ENCODE measurements around the gene MEF2A.

Gene MEF2A

DNA sequence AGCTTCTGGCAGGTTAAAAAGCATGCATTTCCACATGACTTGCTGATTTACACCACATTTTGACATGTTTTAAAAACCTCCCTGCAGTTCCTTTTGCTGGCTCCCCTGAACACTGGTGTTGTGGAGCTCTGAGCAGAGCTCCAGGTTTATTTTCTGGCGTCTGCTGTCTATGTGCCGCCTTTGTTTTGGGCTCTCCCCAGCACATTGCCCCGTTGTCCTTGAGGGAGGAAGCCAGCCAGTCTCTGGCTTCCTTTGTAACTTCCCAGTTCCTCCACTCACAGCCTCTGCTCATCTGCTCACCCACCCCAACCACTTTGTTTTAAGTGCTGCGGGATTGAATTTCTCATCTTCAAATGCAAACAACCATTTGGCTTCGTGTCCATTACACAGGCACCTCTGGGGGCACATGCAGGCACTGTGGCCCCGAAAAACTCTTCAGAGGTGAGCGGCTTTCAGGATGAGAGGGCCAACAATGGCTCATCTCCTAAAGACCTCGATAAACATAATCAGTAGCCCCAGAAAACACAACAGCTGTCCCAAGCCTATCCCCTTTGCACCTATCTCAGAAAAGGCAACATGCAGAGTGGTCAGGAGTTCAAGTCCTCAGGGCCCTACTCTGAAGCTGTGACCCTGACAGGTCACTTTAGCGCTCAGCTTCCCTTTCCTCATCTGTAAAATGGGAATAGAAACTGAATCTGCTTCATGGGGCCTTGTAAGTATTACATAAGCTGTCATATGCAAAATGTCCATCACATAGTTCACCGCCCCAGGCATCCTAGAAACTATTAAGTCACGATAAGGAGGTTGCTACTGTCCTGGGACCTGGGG lies 1.3 kb upstream of the MEF2A start:
- H3K27me3 ChIP-seq (ENCODE audit: control insufficient read depth in 1 of 2, insufficient read depth in 2 of 2, low read length in 2 of 2) = no peaks in the 10 kb centered on the region
- no peaks in the 10 kb centered on the region for H3K36me3 ChIP-seq (ENCODE audit: insufficient read depth, low read length)
- H3K9ac ChIP-seq (ENCODE audit: low read length) = peak overlapping the region; percentile 52
- peaks cover 31% of the 10 kb centered on the region for H3K4me1 ChIP-seq (ENCODE audit: insufficient read depth, low read length)
- peak overlapping the region; percentile 31 to 52 for H3K4me3 ChIP-seq (ENCODE audit: low read depth in 1 of 2, low read length in 2 of 2)
- H3K27ac ChIP-seq (ENCODE audit: low read depth, low read length) = peak overlapping the region; percentile 95
- no peaks in the 10 kb centered on the region for H3K9me3 ChIP-seq (ENCODE audit: low read length)

DNA sequence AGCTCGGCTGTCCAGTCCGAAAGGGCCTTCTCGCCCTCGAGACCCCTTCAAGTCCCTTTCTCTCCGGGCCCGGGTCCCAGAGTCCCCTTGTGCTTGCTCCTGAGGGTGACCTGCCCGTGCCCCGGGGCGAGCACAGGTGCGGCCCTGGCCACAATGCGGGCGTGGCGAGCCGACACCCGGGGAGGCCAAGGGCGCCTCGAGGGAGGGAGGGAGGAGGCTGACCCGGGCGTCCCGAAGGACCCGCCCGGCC lies 810 bp upstream of the MEF2A start:
- H3K9ac ChIP-seq (ENCODE audit: low read length) = peak overlapping the region; percentile 52
- H3K27me3 ChIP-seq (ENCODE audit: control insufficient read depth in 1 of 2, insufficient read depth in 2 of 2, low read length in 2 of 2) = no peaks in the 10 kb centered on the region
- peak overlapping the region; percentile 31 to 52 for H3K4me3 ChIP-seq (ENCODE audit: low read depth in 1 of 2, low read length in 2 of 2)
- H3K36me3 ChIP-seq (ENCODE audit: insufficient read depth, low read length) = no peaks in the 10 kb centered on the region
- H3K27ac ChIP-seq (ENCODE audit: low read depth, low read length) = peak overlapping the region; percentile 95
- H3K9me3 ChIP-seq (ENCODE audit: low read length) = no peaks in the 10 kb centered on the region
- H3K4me1 ChIP-seq (ENCODE audit: insufficient read depth, low read length) = peaks cover 31% of the 10 kb centered on the region

- peak overlapping the region; percentile 75 to 93 for H3K4me3 ChIP-seq (ENCODE audit: low read depth in 1 of 2, low read length in 2 of 2)
- H3K9me3 ChIP-seq (ENCODE audit: low read length) = no peaks in the 10 kb centered on the region
- peaks cover 31% of the 10 kb centered on the region for H3K4me1 ChIP-seq (ENCODE audit: insufficient read depth, low read length)
- peak overlapping the region; percentile 98 for H3K27ac ChIP-seq (ENCODE audit: low read depth, low read length)
- H3K27me3 ChIP-seq (ENCODE audit: control insufficient read depth in 1 of 2, insufficient read depth in 2 of 2, low read length in 2 of 2) = no peaks in the 10 kb centered on the region
- H3K9ac ChIP-seq (ENCODE audit: low read length) = peak overlapping the region; percentile 55
- no peaks in the 10 kb centered on the region for H3K36me3 ChIP-seq (ENCODE audit: insufficient read depth, low read length)
These were observed 543 bp downstream of the MEF2A start for GRCh38 chr15:99566157-99566897.

GRCh38 chr15:99568625-99569352 lies 3.0 kb downstream of the MEF2A start:
- no peaks in the 10 kb centered on the region for H3K9me3 ChIP-seq (ENCODE audit: low read length)
- H3K4me1 ChIP-seq (ENCODE audit: insufficient read depth, low read length) = peaks cover 30% of the 10 kb centered on the region
- no peak overlapping the region for H3K27ac ChIP-seq (ENCODE audit: low read depth, low read length)
- H3K36me3 ChIP-seq (ENCODE audit: insufficient read depth, low read length) = no peaks in the 10 kb centered on the region
- H3K27me3 ChIP-seq (ENCODE audit: control insufficient read depth in 1 of 2, insufficient read depth in 2 of 2, low read length in 2 of 2) = no peaks in the 10 kb centered on the region
- no peak overlapping the region for H3K4me3 ChIP-seq (ENCODE audit: low read depth in 1 of 2, low read length in 2 of 2)
- no peak overlapping the region for H3K9ac ChIP-seq (ENCODE audit: low read length)

- Histone ChIP-seq H3K27ac (ENCODE audit: low read depth, low read length) (no peak overlapping the region), H3K4me1 (ENCODE audit: insufficient read depth, low read length) (peaks cover 35% of the 10 kb centered on the region), H3K27me3 (ENCODE audit: control insufficient read depth in 1 of 2, insufficient read depth in 2 of 2, low read length in 2 of 2) (no peaks in the 10 kb centered on the region), H3K9me3 (ENCODE audit: low read length) (no peaks in the 10 kb centered on the region), H3K36me3 (ENCODE audit: insufficient read depth, low read length) (no peaks in the 10 kb centered on the region), H3K4me3 (ENCODE audit: low read depth in 1 of 2, low read length in 2 of 2) (no peak overlapping the region), H3K9ac (ENCODE audit: low read length) (no peak overlapping the region)
These were observed 5.5 kb downstream of the MEF2A start for GRCh38 chr15:99571299-99571698.

DNA sequence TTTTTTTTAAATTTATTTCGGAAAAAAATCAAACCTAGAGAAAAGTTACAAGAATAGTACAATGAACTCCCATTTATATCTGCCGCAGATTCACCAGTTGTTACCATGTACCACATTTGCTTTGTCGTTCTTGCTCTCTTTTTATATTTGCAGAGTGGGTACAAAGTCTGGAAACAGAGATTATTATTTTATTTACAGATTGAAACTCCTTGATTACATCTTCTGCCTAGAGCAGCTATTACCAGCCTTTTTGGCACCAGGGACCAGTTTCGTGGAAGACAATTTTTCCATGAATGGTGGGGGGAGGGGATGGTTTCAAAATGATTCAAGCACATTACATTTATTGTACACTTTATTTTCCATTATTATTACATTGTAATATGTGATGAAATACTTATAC lies 8.3 kb downstream of the MEF2A start:
- no peak overlapping the region for H3K4me3 ChIP-seq (ENCODE audit: low read depth in 1 of 2, low read length in 2 of 2)

DNA sequence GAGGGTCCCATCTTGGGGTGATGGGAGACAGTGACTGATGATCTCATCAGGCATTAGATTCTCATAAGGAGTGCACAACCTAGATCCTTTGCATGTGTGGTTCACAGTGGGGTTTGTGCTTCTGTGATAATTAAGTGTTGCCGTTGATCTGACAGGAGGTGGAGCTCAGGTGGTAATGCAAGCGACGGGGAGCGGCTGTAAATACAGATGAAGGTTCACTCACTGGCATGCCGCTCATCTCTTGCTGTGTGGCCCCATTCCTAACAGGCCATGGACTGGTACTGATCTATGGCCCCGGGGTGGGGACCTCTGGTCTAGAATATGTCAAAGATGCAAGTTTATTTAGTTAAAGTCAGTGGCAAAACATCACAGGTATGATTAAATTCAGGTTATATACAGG lies 8.7 kb downstream of the MEF2A start:
- Histone ChIP-seq H3K9me3 (ENCODE audit: low read length) (no peaks in the 10 kb centered on the region), H3K27ac (ENCODE audit: low read depth, low read length) (no peak overlapping the region), H3K27me3 (ENCODE audit: control insufficient read depth in 1 of 2, insufficient read depth in 2 of 2, low read length in 2 of 2) (no peaks in the 10 kb centered on the region), H3K36me3 (ENCODE audit: insufficient read depth, low read length) (no peaks in the 10 kb centered on the region), H3K4me1 (ENCODE audit: insufficient read depth, low read length) (peaks cover 30% of the 10 kb centered on the region), H3K4me3 (ENCODE audit: low read depth in 1 of 2, low read length in 2 of 2) (no peak overlapping the region), H3K9ac (ENCODE audit: low read length) (no peak overlapping the region)

More for the DNA sequence above, 8.3 kb downstream of the MEF2A start:
- Histone ChIP-seq H3K27ac (ENCODE audit: low read depth, low read length) (no peak overlapping the region), H3K9me3 (ENCODE audit: low read length) (no peaks in the 10 kb centered on the region), H3K9ac (ENCODE audit: low read length) (no peak overlapping the region), H3K36me3 (ENCODE audit: insufficient read depth, low read length) (no peaks in the 10 kb centered on the region), H3K4me1 (ENCODE audit: insufficient read depth, low read length) (peaks cover 30% of the 10 kb centered on the region), H3K27me3 (ENCODE audit: control insufficient read depth in 1 of 2, insufficient read depth in 2 of 2, low read length in 2 of 2) (no peaks in the 10 kb centered on the region)

DNA sequence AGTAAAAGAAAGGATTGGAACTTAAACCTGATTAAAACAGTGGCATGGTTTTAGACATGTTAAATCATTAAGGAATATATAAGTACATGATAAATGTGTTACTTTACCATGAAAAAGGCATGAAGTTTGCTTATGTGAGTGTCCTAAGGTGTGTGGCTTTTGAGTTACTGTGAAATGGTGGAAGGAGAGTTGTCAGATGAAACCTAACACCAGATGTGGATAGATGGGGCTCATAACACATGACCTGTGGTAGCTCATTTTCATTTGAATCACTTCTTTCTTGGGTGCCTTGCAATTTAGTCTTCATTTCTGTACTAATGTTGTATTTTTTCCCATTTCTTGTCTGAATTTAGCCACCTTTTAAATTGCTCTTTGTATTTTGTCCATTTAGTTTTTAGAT lies 13.0 kb downstream of the MEF2A start:
- no peak overlapping the region for H3K27ac ChIP-seq (ENCODE audit: low read depth, low read length)

DNA sequence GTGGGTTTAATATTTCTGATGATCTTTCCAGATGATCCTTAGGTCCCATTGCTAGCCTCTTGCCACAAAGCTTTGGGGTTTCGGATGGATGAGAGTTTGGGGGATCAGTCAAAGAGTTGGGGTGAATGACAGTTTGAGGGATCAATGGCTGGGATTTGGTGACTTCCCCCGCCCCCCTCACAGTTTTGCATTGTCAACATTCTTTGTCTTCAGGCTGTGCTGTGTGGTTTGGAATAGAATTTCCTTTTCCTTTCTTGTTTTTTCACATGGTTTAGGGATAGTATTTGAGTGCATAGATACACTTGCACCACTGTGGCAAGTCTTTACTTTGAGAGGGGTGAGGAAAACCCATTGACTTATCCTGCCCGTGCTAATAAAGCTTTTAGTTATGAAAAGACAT lies 14.3 kb downstream of the MEF2A start:
- Histone ChIP-seq H3K27me3 (ENCODE audit: control insufficient read depth in 1 of 2, insufficient read depth in 2 of 2, low read length in 2 of 2) (no peaks in the 10 kb centered on the region), H3K4me3 (ENCODE audit: low read depth in 1 of 2, low read length in 2 of 2) (no peak overlapping the region), H3K4me1 (ENCODE audit: insufficient read depth, low read length) (peaks cover 44% of the 10 kb centered on the region), H3K9me3 (ENCODE audit: low read length) (no peaks in the 10 kb centered on the region), H3K27ac (ENCODE audit: low read depth, low read length) (no peak overlapping the region), H3K36me3 (ENCODE audit: insufficient read depth, low read length) (no peaks in the 10 kb centered on the region), H3K9ac (ENCODE audit: low read length) (no peak overlapping the region)

More for the DNA sequence above, 13.0 kb downstream of the MEF2A start:
- no peaks in the 10 kb centered on the region for H3K27me3 ChIP-seq (ENCODE audit: control insufficient read depth in 1 of 2, insufficient read depth in 2 of 2, low read length in 2 of 2)
- no peaks in the 10 kb centered on the region for H3K9me3 ChIP-seq (ENCODE audit: low read length)
- peak overlapping the region; percentile 2 for H3K9ac ChIP-seq (ENCODE audit: low read length)
- no peak overlapping the region for H3K4me3 ChIP-seq (ENCODE audit: low read depth in 1 of 2, low read length in 2 of 2)
- H3K36me3 ChIP-seq (ENCODE audit: insufficient read depth, low read length) = no peaks in the 10 kb centered on the region
- peaks cover 56% of the 10 kb centered on the region for H3K4me1 ChIP-seq (ENCODE audit: insufficient read depth, low read length)

DNA sequence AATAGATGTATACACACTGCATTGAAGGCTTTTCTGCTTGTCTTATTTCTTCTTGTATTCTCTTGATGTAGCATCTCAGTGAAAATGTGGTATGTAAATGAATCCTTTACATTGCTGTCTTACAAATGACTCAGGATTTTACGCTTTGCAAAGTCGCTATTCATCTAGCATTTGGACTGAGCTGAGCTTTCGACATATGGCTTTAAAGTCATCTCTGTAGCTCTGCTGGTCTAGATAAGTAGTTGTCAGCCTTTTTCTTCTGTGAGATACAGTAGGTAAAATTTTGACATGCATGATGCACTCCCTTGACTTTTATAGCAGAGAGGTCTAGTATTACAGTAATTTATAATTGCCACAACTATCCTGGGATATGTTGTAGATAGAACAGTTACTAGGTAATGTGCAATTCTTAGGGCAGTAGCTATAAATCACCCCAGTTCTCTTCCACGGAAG lies 16.8 kb downstream of the MEF2A start:
- H3K4me3 ChIP-seq (ENCODE audit: low read depth in 1 of 2, low read length in 2 of 2) = no peak overlapping the region
- H3K27me3 ChIP-seq (ENCODE audit: control insufficient read depth in 1 of 2, insufficient read depth in 2 of 2, low read length in 2 of 2) = no peaks in the 10 kb centered on the region
- H3K4me1 ChIP-seq (ENCODE audit: insufficient read depth, low read length) = peaks cover 40% of the 10 kb centered on the region
- no peaks in the 10 kb centered on the region for H3K9me3 ChIP-seq (ENCODE audit: low read length)
- H3K9ac ChIP-seq (ENCODE audit: low read length) = no peak overlapping the region
- H3K36me3 ChIP-seq (ENCODE audit: insufficient read depth, low read length) = no peaks in the 10 kb centered on the region
- H3K27ac ChIP-seq (ENCODE audit: low read depth, low read length) = no peak overlapping the region

GRCh38 chr15:99584081-99584600 lies 18.4 kb downstream of the MEF2A start:
- Histone ChIP-seq H3K27me3 (ENCODE audit: control insufficient read depth in 1 of 2, insufficient read depth in 2 of 2, low read length in 2 of 2) (no peaks in the 10 kb centered on the region), H3K9me3 (ENCODE audit: low read length) (no peaks in the 10 kb centered on the region), H3K4me1 (ENCODE audit: insufficient read depth, low read length) (peaks cover 32% of the 10 kb centered on the region), H3K27ac (ENCODE audit: low read depth, low read length) (no peak overlapping the region), H3K4me3 (ENCODE audit: low read depth in 1 of 2, low read length in 2 of 2) (no peak overlapping the region), H3K9ac (ENCODE audit: low read length) (no peak overlapping the region), H3K36me3 (ENCODE audit: insufficient read depth, low read length) (no peaks in the 10 kb centered on the region)
